ENCODE results near the gene ADAMTS9. TPM values are rescaled to one million over a fixed set of nuclear protein-coding genes. Genes with fewer than 3 reads are reported as not detected.
A peak's percentile ranks its signal among the peaks of the same experiment; 100 is the strongest.

The ADAMTS9 gene
- total and polyA plus RNA-seq, 8 donors = 36.3 to 78.0 (median 56.7) TPM

GRCh38 chr3:64673159-64673715 is 14.6 kb downstream of the ADAMTS9 start:
- peaks cover 0 to 23% of the 10 kb centered on the region in 2 donors for H3K36me3 ChIP-seq
- no peaks in the 10 kb centered on the region for H3K27me3 ChIP-seq
- DNase-seq (no peak), ATAC-seq (no peak)
- intact Hi-C loops (cut with DNase I) = no loop called here
- no peak for TF ChIP-seq CTCF (IDR thresholded peaks at IDR 0.05)
- no peak overlapping the region for H3K4me3 ChIP-seq
- no peaks in the 10 kb centered on the region for H3K9me3 ChIP-seq
- no peak overlapping the region for H3K27ac ChIP-seq
- peaks cover 0 to 7% of the 10 kb centered on the region in 2 donors for H3K4me1 ChIP-seq

GRCh38 chr3:64668582-64669510 is 19.0 kb downstream of the ADAMTS9 start:
- intact Hi-C loops (cut with DNase I) = no loop called here
- DNase-seq (no peak), ATAC-seq (no peak)
- H3K9me3 ChIP-seq = no peaks in the 10 kb centered on the region
- H3K4me1 ChIP-seq = peaks cover 13 to 15% of the 10 kb centered on the region in 2 donors
- TF ChIP-seq CTCF (IDR thresholded peaks at IDR 0.05) = no peak
- H3K36me3 ChIP-seq = peaks cover 0 to 7% of the 10 kb centered on the region in 2 donors
- H3K4me3 ChIP-seq = no peak overlapping the region
- H3K27me3 ChIP-seq = no peaks in the 10 kb centered on the region
- H3K27ac ChIP-seq = no peak overlapping the region

GRCh38 chr3:64667887-64668581 is 19.8 kb downstream of the ADAMTS9 start:
- DNase-seq = peak in 2 of 4 donors; percentile 53 to 67
- intact Hi-C loops (cut with DNase I) = no loop called here
- TF ChIP-seq CTCF (IDR thresholded peaks at IDR 0.05) = no peak
- Histone ChIP-seq H3K4me1 (peaks cover 13 to 15% of the 10 kb centered on the region in 2 donors), H3K27me3 (no peaks in the 10 kb centered on the region), H3K4me3 (no peak overlapping the region), H3K9me3 (no peaks in the 10 kb centered on the region), H3K36me3 (peaks cover 0 to 7% of the 10 kb centered on the region in 2 donors), H3K27ac (peak overlapping the region in 1 of 2 donors; percentile 58)
- ATAC-seq = peak; percentile 69

GRCh38 chr3:64667138-64667537 is 20.7 kb downstream of the ADAMTS9 start:
- Histone ChIP-seq H3K4me1 (peaks cover 13 to 15% of the 10 kb centered on the region in 2 donors), H3K27me3 (no peaks in the 10 kb centered on the region), H3K36me3 (peaks cover 0 to 6% of the 10 kb centered on the region in 2 donors), H3K27ac (peak overlapping the region in 1 of 2 donors; percentile 65), H3K4me3 (no peak overlapping the region), H3K9me3 (no peaks in the 10 kb centered on the region)
- intact Hi-C loops (cut with DNase I) = no loop called here
- ATAC-seq (peak; percentile 47), DNase-seq (peak in 1 of 4 donors; percentile 33)
- TF ChIP-seq CTCF (IDR thresholded peaks at IDR 0.05) = no peak

Measured in left lung (tissue), 10 donors.